NCI-H1694 (cell line): ENCODE results near the gene INPP5A.

Experiments
- DNase-seq: peaks from one replicate; lab custom pipeline; 2025; lab: John Stamatoyannopoulos, UW

Gene INPP5A

DNA sequence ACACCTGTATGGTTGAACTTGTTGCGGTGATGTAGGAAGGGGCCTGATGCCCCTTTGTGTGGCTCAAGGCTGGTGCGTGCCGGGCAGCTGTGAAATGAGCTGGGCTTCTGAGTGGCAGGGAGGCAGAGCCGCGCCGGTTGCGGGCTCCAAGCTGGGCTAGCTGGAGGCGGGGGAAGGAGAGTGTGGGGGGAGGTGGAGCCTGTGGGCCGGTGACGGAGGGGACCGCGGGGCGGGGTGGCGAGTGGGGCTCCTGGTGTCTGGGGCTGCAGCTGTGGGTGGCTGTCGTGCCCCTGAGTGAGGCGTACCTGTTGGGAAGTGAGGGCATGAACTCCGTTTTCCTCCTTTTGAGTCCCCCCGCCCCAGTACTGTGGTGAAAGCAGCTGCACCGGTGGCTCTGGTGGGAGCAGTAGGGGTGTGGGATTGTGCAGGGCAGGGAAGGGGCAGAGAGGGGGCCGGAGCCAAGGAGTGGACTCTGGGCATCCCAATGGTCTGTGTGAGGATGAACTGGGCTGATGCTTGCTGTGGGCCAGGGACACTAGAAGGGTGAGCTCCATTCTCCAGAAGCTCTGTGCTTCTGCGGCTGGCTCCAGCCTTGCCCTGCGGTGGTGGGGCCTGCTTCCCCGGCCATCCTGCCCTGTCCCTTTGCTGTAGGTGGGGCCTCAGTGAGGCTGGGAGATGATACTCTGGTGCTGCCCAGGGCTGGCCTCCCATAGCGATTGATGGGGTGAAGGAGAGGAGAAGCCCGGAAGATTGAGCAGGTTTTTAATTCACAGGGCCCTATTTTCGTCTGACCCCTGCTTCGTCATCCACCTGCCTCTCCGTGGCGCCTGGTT is 41.7 kb downstream of the INPP5A start:
- no peak for DNase-seq

DNA sequence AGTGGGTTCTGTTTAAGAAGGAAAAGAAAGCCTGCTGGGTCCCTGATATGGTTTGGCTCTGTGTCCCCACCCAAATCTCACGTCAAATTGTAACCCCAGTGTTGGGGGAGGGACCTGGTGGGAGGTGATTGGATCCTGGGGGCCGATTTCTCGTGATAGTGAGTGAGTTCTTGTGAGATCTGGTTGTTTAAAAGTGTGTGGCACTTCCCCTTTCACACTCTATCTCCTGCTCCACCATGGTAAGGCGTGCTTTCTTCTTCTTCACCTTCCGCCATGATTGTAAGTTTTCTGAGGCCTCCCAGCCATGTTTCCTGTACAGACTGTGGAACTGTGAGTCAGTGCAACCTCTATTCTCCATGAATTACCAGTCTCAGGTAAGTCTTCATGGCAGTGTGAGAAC is 42.6 kb downstream of the INPP5A start:
- DNase-seq = no peak

DNA sequence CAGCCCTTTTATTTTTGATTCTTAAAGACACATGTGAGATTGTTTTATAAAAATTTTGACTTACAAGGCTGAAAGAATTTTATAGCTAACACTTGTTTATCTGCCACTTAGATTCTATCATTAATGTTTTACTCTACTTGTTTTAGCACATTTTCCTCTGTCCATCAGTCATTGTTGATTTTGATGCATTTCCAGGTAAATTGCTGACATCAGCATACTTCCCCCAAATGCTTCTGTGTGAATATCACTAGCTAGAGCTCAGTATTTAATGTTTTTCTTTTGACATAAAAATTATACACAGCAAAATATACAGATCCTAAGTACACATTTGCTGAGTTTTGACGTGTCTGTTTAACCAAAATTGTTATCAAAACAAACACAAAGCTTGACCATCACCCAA is 43.0 kb downstream of the INPP5A start:
- DNase-seq = no peak

DNA sequence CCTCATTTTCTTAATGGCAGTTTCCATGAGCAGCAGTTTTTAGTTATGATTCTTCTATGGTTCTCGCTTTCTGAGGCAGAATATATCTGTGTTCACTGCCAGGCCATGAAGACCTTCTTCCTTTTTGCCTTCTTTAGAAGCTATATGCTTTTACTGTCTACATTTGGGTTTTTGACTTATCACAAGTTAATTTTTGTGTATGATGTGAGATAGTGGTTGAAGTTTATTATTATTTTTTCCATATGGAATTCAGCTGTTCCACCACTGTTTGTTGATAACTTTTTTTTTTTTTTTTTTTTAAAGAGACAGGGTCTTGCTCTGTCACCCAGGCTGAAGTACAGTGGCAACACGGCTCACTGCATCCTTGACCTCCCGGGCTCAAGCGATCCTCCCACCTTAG is 44.5 kb downstream of the INPP5A start:
- DNase-seq = no peak

DNA sequence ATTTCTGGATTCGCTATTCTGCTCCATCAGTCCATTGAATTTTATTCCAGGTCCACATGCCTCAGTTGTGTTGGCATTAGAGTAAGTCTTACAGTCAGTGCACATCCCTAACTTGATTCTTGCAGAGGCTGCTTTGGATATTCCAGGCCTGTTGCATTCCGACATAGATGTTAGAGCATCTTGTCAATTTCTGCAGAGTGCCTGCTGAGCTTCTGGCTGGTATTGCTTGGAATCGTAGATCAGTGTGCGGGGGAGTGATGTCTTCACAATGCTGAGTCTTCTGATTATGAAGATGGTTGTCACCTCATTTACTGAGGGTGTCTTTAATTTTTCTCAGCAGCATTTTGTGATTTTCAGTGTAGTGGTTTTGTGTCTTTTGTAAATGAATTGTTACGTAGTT is 45.2 kb downstream of the INPP5A start:
- no peak for DNase-seq

DNA sequence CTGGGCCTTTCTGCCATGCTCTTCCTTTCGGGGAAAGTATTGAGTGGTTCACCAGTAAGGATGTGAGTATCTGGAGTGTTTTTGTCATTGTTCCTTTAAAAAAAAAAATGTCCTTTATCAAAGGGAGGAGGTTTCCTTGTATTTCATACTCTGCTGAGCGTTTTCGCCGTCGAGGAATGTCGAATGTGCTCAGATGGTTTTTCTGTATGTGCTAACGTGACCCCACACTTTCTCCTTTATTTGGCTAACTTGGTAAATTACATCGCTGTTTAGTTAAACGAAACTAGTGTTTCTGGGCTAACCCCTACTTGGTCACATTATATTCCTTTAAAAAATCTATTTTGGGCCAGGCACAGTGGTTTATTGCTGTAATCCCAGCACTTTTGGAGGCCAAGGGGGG is 45.9 kb downstream of the INPP5A start:
- no peak for DNase-seq

DNA sequence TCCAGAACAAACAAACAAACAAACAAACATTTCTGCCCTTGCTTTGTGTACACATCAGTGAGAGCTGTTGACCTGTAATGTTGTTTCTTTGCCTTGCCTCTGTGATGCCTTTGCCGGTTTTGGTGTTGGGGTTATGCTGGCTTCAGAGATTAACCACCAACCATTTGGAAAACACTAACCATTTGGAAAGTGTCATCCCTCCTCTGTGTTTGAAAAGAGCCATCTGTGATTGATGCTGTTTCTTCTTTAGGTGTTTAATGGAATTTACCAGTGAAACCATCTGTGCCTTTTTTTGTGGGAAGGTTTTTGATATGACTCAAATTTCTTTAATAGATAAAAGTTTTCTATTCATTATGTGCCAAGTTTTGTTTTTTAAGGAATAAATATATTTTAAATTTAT is 46.5 kb downstream of the INPP5A start:
- DNase-seq = no peak

DNA sequence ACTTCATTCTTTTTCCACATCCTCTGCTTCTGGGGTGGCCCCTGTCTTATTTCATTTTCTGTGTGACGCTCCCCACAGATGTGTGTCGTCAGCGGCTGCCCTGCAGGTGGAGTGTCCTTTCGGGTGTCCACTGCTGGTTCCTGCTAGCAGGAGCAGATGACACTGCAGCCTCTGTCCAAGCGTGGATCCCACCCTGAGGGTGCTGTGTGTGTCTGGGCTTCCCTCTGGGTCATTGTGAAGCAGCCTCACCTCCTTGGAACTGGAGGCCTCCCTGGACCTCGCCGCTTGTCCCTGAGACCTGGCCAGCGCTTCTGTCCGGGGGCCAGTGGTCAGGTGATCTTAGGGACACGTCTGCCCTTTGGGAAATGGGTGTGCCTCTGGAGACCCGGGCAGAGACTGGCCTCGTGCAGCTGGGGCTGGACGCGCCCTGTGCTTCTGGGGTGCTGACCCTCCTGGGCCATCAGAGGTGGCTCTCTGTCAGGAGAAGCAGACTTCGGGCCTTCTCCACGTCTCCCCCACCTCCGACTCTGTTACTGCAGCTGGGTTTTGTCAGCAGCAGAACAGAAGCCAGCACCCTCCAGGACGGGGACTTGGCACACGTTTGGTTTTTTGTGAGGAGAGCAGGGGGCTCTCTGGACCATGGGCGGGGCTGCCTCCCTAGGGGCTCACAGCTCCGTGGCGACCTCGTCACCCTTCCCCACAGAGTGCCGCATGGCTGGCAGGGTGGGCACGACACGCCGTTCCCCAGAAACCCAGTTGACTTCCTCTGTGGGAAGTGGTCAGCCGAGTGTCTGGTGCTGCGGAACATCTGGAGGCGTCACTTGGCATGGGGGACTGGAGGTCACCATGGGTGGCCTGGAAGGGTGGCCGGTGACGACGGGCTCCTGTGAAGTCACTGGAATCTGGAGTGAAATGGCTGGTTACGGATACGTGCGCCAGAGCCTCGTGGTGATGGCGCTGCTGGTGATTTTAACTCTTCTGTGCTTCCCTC is 48.4 kb downstream of the INPP5A start:
- DNase-seq = no peak

DNA sequence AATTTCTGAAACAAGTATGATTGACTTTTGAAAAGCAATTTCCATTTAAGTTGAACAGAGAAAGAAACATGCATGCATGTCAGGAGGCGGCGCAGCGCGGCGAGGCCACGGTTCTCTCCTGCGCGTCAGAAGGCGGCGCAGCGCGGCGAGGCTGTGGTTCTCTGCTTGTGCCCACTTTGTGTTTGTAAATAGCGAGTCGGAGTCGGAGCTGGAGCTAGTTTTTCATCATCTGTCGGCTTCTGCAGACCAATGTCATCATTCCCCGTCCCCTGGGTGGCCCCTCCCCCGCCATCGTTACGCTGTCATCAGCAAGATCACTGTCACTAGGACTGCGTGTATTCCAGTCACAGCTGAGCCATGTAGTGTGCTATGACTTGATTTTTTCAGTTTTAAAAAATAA is 49.2 kb downstream of the INPP5A start:
- DNase-seq = no peak

DNA sequence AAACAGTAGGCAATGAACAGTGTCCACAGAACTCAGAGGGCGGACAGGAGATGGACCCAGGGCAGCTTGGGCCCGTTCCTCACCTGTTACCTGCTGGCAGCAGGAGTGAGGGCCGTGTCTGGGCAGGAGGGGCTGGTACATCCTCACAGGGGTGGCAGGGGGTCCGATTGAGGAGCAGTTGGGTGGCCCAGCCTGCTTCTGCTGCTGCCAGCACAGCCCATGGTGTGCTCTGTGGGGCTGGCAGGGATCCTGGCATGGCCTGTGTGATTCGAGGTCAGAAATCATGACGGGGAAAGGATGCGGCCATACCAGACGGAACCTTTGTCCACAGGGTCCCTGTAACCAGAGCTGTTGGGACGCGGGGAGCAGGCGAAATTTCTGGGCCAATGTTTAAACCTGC is 49.6 kb downstream of the INPP5A start:
- DNase-seq = no peak

DNA sequence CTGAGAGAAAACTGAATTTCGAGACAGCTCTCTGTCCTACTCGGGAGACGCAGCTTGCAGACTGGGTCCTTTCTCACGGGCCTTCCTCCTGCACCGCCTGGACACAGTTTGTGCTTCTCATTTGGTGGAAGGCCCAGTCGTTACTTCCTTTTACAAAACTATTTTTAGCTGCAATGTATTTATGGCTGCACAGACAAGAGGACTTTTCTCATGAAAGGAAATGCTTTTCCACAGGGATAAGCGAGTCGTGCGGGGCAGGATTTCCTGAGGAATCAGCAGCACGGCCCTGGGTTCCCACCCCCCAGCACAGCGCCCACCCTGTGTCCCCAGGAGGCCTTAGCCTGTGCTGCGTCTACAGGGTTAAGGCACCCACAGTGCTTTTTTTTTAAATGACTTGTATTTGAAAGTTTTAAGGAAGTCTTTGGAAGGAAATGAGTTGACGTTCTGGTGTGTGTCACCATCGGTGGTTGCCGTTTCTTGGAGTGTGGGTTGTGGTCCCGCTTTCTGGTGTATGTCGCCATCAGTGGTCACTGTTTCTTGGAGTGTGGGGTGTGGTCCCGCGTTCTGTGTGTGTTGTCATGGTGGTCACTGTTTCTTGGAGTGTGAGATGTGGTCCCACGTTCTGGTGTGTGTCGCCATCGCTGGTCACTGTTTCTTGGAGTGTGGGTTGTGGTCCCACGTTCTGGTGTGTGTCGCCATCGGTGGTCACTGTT is 50.9 kb downstream of the INPP5A start:
- no peak for DNase-seq

DNA sequence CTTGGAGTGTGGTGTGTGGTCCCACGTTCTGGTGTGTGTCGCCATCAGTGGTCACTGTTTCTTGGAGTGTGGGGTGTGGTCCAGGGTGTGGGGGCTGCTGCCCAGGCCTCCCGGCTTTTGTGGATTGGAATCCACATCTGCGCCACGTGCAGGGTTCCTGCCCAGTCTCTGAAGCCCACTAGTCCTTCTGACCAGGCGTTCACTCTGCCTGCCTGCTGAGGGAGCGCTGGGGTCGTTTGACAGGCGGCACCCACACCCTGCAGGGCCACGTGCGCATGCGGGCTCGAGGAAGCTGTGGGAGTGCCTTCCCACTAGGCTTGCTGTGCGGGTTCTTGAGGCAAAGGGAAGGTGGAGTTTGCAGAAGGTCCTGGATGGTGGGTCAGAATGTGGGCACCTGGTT is 51.4 kb downstream of the INPP5A start:
- DNase-seq = no peak

DNA sequence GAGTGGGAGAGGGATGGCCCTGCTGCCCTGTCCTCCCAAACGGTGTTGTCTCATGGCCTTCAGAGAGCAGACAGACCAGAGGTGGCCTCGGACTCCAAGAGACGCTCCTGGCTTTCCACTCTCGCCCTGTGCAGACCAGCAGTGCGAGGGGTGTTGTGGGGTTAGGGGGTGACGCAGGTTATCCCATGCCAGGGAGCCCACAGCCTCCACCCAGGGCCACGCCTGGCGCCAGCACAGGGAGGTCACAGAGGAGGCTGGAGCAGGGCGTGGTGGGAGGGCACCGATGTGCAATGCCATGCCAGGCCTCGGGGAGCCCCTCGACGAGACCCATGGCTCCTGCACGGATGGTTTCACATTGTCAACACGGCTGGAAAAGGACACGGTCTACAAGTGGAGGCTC is 52.1 kb downstream of the INPP5A start:
- no peak for DNase-seq

DNA sequence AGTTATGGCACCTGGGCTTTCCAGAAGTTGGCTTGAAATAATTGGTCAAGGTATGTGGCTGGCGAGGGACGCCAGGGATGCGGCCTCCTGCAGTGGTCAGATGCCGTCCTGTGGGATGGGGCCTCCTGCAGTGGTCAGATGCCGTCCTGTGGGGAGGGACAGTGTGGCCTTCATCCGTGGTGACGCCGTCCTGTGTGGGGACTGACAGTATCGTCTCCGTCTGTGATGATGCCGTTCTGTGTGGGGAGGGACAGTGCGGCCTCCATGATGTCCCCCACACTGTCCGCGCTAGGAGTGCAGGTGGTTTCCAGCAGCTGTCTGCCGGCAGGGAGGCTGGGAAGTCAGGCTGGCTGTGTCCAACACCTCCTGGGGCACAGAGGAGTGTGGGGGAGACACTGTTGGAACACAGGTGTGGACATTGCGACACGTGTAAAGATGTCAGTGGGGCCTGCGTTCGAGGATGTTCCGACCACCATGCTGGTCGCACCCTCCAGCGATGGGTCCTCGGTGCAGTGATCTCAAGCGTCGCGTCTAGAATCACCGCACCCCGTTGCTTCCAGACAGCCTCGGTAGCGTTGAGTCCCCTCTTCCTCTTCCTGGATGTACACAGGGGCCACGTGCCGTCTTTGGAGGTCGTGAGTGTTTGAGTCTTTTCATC is 52.6 kb downstream of the INPP5A start:
- DNase-seq = no peak

DNA sequence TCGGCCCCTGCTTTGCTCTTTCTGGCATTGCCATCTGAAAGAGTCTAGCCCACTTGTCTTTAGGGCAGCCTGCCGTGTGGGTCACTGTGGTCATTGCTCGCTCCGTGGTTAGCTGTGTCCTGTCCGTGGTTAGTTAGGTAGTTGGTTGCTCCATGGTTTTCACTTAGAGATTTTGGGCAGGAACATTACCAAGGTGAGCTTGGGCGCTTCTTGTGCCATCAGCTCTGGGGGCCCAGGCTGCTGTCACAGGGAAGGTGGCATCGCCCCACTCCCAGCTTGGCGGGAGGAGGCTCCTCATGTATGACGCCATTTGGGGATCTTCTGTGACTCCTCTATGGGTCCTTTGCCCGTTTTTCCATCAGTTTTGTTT is 53.1 kb downstream of the INPP5A start:
- DNase-seq = no peak

DNA sequence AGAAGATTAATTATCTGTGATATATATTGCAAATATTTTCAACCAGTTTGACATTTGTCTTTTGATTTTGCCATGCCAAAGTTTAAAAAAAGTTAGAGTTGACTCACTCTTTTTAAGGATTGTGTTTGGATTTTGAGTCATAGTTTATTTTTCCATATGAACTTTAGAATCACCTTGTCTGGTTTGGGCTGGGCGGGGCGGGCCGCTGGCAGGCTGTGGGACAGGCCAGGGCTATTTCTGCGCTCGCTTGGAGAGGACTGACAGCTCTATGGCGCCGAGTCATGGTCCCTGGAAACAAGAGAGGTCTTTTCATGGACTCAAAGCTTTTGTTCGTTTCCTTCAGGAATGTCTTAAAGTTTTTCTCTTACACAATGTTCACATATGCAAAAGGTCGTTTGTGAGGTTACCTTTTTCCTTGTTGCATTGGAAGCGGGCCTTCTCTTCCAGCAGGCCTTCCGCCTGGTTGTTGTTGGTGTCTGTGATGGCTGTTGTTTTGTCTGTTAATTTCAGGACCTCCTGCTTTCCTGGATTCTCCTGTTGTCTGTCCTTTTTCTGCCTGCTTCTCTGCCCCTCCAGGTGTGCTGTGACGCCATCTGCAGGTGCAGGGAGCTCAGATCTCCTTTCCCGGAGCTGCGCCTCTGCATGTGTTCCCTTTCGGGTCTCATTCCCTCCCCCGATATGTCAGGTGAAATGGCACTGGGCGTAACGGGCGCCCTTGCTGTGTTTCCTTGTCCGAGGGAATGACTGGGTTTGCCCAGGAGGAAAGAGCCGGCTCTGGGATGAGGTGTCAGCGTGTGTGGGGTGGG is 53.8 kb downstream of the INPP5A start:
- DNase-seq = no peak

DNA sequence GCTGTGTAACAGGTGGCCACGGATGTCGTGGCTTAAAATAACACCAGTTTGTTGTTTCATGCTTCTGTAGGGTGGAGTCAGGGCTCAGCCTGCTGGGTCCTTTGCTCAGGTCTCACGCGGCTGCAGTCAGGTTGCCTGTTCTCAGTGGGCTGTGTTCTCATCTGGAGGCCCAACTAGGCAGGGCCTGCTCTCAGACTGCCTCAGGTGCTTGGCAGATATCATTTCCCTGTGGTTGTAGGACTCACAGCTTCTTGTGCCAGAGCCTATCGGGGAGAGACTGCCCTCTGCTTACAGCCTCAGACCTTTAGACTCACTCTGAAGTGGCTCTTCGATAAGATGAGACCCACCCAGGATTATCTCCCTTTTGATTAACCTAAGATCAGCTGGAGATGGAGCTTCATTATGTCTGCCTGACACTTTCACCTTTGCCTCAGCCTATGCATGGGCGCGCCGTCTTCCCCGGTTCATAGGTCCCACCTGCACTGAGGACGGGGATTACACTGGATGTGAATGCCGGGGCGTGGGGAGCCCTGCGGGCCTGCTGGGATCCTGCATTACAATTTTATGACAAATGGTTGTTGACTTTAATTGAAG is 55.3 kb downstream of the INPP5A start:
- DNase-seq = no peak

DNA sequence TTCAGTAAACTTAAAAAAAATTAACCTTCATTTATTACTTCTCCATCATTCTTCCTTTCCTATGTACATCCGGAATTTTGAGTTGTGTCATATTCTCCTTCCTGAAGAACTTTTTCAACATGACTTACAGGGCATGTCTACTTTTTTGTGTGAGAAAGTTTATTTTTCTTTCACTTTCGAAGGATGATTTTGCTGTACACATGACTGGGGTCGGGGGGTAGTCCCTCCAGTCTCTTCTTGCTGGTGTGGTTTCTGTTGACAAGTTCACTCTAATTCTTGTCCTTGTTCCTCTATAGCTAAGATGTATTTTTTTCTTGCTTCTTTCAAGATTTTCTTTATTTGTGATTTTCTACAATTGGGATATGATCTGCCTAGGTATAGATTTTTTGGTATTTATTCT is 55.8 kb downstream of the INPP5A start:
- no peak for DNase-seq

DNA sequence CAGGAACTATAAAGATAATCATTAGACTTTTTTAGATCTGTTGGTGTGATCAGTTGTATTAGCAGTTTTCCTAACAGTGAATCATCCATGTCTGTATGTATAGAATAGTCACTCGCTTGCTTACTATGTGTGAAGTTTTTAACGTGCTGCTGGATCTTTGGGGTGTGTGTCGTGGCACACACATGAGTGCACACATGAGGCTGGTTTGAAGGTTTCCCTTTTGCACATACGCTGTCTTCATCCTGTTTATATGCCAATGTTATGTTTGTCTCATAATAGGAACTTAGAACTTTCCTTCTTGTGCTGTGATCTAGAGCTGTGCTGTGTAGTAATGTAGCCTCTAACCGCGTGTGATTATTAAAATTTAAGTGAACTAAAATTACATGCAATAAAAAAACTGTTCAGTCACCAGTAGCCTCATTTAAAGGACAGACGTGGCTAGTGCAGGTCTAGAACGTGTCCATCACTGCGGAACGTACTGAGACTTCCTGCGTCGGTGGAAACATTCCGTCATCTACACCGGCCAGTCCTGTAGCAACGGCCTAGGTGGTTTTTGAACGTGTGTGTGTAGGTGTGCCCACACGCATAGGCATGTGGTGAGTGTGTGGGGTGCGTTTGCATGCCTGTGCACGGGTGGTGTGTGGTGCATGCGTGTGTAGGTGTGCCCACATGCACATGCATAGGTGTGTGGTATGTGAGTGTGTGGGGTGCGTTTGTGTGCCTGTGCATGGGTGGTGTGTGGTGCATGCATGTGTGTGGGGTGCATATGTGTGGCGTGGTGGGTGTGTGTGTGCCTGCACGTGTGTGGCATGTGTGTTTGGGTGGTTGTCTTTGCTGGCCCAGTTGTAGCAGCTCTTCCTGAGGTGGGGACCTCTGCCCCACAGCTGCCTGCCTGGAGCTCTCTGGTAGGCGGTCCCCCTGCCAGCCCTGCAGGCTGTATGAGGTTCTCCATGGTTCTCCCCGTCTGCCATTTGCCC is 56.6 kb downstream of the INPP5A start:
- DNase-seq = no peak

DNA sequence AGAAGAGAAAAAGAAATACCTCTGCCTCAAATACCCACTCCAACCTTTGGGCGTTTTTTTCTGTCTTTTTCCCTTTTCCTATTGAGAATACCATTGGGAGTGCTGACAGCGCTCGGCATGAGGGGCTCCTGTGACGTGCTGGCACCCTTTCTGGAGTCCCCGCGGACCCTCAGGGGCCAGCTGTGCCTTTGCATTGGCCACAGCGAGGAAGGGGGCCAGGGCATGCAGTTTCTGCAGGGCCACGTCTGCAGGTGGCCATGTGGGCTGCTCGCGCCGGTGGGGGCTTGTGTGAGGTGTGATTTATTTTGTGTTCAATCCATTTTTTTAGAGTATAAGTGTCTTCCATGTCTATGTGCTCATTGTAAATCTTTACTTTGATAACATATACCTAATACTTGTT is 57.4 kb downstream of the INPP5A start:
- DNase-seq = no peak
